Activated CD4-positive, CD25-positive, alpha-beta regulatory T cell treated with anti-CD3 and anti-CD28 coated beads, Interleukin-2, amount 50 U/mL, for 16 hours (primary cell): Measurements from ENCODE around the gene RXRG.

Experiments
- DNase-seq: peaks from one replicate; pipeline ENCODE4 v3.0.0-alpha.2; 2020; ENCODE audit warnings: low read depth, low spot score

The RXRG gene

GRCh38 chr1:165371588-165372225 lies 73.2 kb downstream of the RXRG start:
- DNase-seq, result no peak

GRCh38 chr1:165369255-165369848 lies 75.6 kb downstream of the RXRG start:
- DNase-seq, result no peak

GRCh38 chr1:165367375-165367993 lies 77.4 kb downstream of the RXRG start:
- DNase-seq, result peak; percentile 58

GRCh38 chr1:165365341-165365740 lies 79.6 kb downstream of the RXRG start:
- no peak for DNase-seq

- no peak for DNase-seq
These were observed 80.3 kb downstream of the RXRG start for GRCh38 chr1:165364568-165365133.

- DNase-seq, result no peak
These were observed 88.0 kb downstream of the RXRG start for GRCh38 chr1:165356876-165357275.

GRCh38 chr1:165355977-165356811 lies 88.7 kb downstream of the RXRG start, which contains the start of gene LMX1A:
Gene LMX1A, minus strand, starts transcription at chr1:165356715. Its CDS starts 1,156 bp downstream, at chr1:165355559.
- no peak for DNase-seq

- no peak for DNase-seq
These were observed 89.6 kb downstream of the RXRG start for GRCh38 chr1:165355139-165355976.

- no peak for DNase-seq
These were observed 90.2 kb downstream of the RXRG start for GRCh38 chr1:165354739-165355138.

- DNase-seq, result no peak
These were observed 90.9 kb downstream of the RXRG start for GRCh38 chr1:165353731-165354671.

GRCh38 chr1:165352442-165353293 lies 92.3 kb downstream of the RXRG start:
- no peak for DNase-seq

GRCh38 chr1:165351863-165352441 lies 93.0 kb downstream of the RXRG start:
- DNase-seq, result no peak
